DMS153 treated with DMSO at 0.1 percent for 48 hours (cell line): ENCODE data around the gene PTPN13.

Source experiments
- DNase-seq: peaks from one replicate; lab custom pipeline; 2025; ENCODE audit not compliant: unreplicated experiment; lab: John Stamatoyannopoulos, UW

Gene PTPN13

DNA sequence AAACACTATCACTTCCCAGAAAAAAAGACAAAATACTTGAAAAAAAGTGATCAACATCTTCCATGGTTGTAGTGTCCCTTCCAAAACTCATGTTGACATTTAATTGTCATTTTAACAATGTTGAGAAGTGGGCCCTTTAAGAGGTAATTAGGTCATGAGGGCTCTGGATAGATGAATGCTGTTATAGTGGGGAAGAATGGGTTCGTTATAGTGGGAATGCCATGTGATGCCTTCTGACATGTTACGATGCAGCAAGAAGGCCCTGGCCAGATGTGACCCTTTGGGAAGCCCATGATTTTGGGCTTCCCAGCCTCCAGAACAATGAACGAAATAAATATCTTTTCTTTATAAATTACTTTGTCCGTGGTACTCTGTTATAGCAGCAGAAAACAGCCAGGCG, 259.1 kb downstream of the PTPN13 start:
- no peak for DNase-seq

DNA sequence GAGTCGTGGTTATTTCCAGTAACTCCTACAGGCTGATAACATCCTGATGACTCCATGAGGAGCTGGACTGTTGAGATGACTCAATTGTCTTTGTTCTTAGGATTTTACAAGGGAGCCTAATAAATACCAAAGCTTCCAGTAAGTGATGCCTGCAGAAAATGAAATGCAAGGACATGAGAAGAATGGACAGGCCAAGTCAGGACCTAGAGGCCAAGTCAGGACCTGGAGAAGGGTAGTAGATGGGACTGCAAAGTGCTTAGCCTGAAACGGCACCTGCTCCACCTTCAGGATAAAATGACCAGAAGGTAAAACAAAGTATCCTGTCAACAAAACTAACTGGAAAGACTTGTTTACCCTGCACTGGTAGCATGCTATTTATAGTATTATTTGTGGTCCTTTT, 261.5 kb downstream of the PTPN13 start:
- DNase-seq = no peak

DNA sequence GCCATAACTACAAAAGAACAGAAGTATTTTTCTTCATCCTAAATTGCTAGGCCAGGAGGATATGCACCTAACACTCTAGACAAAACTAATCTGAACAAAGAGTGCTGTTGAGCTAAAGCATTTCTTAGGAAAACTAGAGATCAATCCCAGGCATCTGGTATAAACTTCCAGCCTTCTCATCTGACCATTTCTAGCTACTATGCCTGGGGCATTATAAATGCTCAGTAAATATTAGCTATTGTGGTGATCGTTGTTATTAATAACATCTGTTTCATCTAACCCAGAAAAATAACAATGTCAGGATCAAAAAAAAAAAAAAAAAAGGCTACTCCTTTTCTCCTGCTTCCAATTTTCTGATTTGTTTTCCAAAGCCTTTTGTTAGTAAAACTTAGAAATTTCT, 262.8 kb downstream of the PTPN13 start:
- no peak for DNase-seq

DNA sequence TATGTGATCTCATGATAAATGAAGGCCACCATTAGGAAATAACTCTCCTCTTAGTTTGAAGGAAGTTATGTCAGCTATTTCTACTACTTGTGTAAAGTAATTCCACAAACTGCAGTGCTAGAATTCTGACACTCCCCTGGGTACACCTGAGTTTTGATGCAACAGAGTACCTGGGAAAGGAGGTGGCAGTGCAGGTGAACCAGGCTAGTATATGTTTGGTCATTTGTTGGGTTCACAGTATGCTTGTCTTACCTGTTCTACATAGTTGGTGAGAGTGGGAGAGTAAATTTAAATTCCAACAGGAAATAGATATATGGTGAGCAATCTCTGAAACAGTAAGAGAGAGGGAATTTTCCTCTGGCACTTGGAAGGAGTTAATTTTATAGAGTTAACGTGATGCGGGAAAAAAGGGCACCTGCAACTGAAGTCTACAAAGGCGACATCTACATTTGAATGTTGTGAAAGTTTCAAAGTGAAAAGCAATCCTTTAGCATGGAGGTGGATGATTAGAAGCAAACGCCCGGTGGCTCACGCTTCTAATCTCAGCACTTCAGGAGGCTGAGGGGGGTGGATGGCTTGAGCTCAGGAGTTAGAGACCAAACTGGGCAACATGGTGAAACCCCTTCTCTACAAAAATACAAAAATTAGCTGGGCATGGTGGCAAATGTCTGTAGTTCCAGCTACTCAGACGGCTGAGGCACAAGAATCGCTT, 263.4 kb downstream of the PTPN13 start:
- DNase-seq = no peak
